ENCODE measurements around the gene NADK2. TPM values are rescaled to one million over a fixed set of nuclear protein-coding genes. Genes with fewer than 3 reads are reported as not detected.

NADK2 gene
- total and polyA plus RNA-seq, 2 donors from 2014 or later, result 15.4 to 27.9 TPM

- intact Hi-C loops (cut with DNase I), result no loop called here
- Histone ChIP-seq H3K36me3 (ENCODE audit: control insufficient read depth in 2 of 3, insufficient read depth in 3 of 3, low read length in 3 of 3) (no peaks in the 10 kb centered on the region), H3K4me1 (ENCODE audit: control insufficient read depth in 2 of 3, insufficient read depth in 2 of 3, low read depth in 1 of 3, low read length in 3 of 3) (peaks cover 0 to 5% (median 4%) of the 10 kb centered on the region in 3 donors), H3K9me3 (ENCODE audit: control insufficient read depth in 2 of 3, insufficient read depth in 1 of 3, low read length in 3 of 3) (no peaks in the 10 kb centered on the region), H3K27ac (ENCODE audit: low read depth in 2 of 2, low read length in 2 of 2) (no peak overlapping the region), H3K9ac (ENCODE audit: low read length in 3 of 3) (no peak overlapping the region), H3K4me3 (ENCODE audit: low read length in 3 of 3) (no peak overlapping the region), H3K27me3 (ENCODE audit: control insufficient read depth, insufficient read depth, low read length) (no peaks in the 10 kb centered on the region)
- no peak for TF ChIP-seq CTCF (IDR thresholded peaks at IDR 0.05; ENCODE audit: borderline replicate concordance, extremely low read depth, insufficient read depth)
- FAIRE-seq, result no peak
- peak in 1 of 5 donors; percentile 54 for DNase-seq
Observed at GRCh38 chr5:36246036-36246800, 4.5 kb upstream of the NADK2 start.

DNA sequence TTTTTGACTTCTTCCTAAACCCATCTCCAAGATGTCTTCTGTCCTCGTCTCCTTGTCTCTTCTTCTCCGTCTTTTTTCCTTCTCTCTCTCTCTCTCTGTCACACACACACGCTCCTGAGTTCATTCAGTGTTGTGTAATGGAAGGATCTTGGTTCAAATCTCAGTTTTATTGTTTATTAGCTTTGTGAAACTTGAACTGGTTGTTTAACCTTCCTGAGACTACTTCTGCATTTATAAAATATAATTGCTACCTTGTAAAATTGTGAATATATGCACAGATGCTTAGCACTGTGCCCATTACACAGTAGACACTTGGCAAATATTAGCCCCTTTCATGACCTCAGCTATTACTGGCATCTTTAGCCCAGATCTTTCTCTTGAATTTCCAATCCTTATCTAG, 2.4 kb upstream of the NADK2 start:
- FAIRE-seq (no peak), DNase-seq (no peak)
- intact Hi-C loops (cut with DNase I), result no loop called here
- Histone ChIP-seq H3K9me3 (ENCODE audit: control insufficient read depth in 2 of 3, insufficient read depth in 1 of 3, low read length in 3 of 3) (no peaks in the 10 kb centered on the region), H3K4me3 (ENCODE audit: low read length in 3 of 3) (no peak overlapping the region), H3K4me1 (ENCODE audit: control insufficient read depth in 2 of 3, insufficient read depth in 2 of 3, low read depth in 1 of 3, low read length in 3 of 3) (peaks cover 4 to 13% (median 12%) of the 10 kb centered on the region in 3 donors), H3K9ac (ENCODE audit: low read length in 3 of 3) (no peak overlapping the region), H3K36me3 (ENCODE audit: control insufficient read depth in 2 of 3, insufficient read depth in 3 of 3, low read length in 3 of 3) (no peaks in the 10 kb centered on the region), H3K27ac (ENCODE audit: low read depth in 2 of 2, low read length in 2 of 2) (no peak overlapping the region), H3K27me3 (ENCODE audit: control insufficient read depth, insufficient read depth, low read length) (no peaks in the 10 kb centered on the region)
- no peak for TF ChIP-seq CTCF (IDR thresholded peaks at IDR 0.05; ENCODE audit: borderline replicate concordance, extremely low read depth, insufficient read depth)

GRCh38 chr5:36243653-36244052, 1.9 kb upstream of the NADK2 start:
- Histone ChIP-seq H3K4me3 (ENCODE audit: low read length in 3 of 3) (no peak overlapping the region), H3K27me3 (ENCODE audit: control insufficient read depth, insufficient read depth, low read length) (no peaks in the 10 kb centered on the region), H3K36me3 (ENCODE audit: control insufficient read depth in 2 of 3, insufficient read depth in 3 of 3, low read length in 3 of 3) (no peaks in the 10 kb centered on the region), H3K4me1 (ENCODE audit: control insufficient read depth in 2 of 3, insufficient read depth in 2 of 3, low read depth in 1 of 3, low read length in 3 of 3) (peaks cover 4 to 16% (median 13%) of the 10 kb centered on the region in 3 donors), H3K27ac (ENCODE audit: low read depth in 2 of 2, low read length in 2 of 2) (no peak overlapping the region), H3K9me3 (ENCODE audit: control insufficient read depth in 2 of 3, insufficient read depth in 1 of 3, low read length in 3 of 3) (no peaks in the 10 kb centered on the region), H3K9ac (ENCODE audit: low read length in 3 of 3) (no peak overlapping the region)
- FAIRE-seq, result no peak
- intact Hi-C loops (cut with DNase I), result no loop called here
- DNase-seq, result no peak
- TF ChIP-seq CTCF (IDR thresholded peaks at IDR 0.05; ENCODE audit: borderline replicate concordance, extremely low read depth, insufficient read depth), result no peak
